GF-D8 (cell line): ENCODE data around the gene CELF1.

Experiments
- DNase-seq: peaks from one replicate; lab custom pipeline; 2025; lab: John Stamatoyannopoulos, UW

The CELF1 gene

DNA sequence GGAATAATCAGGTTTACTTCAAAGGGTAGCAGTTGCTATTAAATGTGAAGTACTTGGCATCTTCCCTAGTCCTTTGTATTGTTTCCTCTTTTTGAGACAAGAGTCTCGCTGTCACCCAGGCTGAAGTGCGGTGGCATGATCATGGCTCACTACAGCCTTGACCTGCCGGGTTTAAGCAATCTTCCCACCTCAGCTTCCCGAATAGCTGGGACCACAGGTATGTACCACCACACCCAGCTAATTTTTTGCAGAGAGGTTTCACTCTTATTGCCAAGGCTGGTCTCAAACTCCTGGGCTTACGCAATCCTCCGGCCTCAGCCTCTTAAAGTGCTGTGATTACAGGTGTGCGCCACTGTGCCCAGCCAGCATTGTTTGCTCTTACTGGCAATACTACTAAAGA is 67.8 kb downstream of the CELF1 start:
- DNase-seq: no peak

- no peak for DNase-seq
Observed at GRCh38 chr11:47483457-47483856, 69.5 kb downstream of the CELF1 start.

- DNase-seq: no peak
Observed at GRCh38 chr11:47480762-47481161, 72.2 kb downstream of the CELF1 start.

GRCh38 chr11:47478651-47479329 is 74.1 kb downstream of the CELF1 start:
- no peak for DNase-seq

DNA sequence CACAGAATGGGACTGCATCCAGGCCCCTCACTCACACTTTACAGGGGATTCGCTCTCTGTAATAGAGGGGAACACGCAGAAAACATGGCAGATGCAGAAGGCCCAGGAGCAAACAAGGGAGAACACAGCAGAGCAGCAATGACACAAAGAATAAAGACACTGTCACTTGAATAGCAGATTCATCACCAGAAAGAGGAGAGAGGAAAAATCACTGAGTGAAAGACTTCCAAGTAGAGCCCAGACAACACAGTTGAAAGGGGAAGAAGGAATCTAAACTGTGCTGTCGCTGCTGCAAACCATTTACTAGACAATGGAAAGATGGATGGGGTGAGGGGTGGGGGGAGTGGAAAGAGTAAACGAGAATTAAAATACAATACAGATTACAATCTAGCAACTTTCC is 75.2 kb downstream of the CELF1 start:
- DNase-seq: no peak

DNA sequence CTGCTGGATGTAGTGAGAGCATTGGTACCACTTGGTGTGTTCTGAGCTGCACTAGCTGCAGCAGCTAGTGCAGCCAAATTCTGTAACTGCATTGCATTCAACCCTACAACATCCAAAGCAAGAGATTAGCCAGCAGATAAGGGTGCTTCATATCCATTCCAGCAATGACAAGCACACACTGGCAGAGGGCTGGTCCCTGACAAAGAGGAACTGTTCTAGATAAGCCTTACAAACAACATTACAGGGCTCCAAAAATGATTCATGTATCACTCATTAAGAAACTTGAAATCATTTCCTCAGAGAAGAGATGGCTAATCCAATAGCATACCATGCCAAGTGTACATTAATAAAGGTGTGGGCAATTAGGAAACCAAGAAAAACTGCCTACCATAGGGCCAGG is 75.6 kb downstream of the CELF1 start:
- no peak for DNase-seq

DNA sequence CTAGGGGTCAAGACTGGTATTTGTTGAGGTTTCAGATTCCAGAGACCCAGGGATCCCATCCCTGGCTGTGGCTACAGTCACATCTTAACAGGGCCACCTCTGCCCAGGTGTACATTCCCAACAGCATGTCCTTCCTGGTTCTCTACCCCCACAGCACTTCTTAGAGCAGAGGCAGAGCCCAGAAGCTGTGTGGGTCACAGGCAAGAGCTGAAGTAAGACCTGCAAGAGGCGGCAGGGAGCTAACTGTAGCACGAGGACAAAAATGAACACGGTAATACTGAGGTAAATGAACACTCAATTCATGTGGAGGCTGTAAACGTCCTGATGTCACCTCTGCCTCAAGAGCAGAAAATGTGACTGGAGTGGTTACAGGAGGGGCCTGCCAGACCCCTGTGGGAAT is 82.3 kb downstream of the CELF1 start:
- no peak for DNase-seq

GRCh38 chr11:47469361-47470179 is 83.4 kb downstream of the CELF1 start:
- no peak for DNase-seq

- no peak for DNase-seq
Observed at GRCh38 chr11:47468598-47469214, 84.2 kb downstream of the CELF1 start.

GRCh38 chr11:47467357-47467756 is 85.6 kb downstream of the CELF1 start:
- no peak for DNase-seq

GRCh38 chr11:47466701-47467250 is 86.2 kb downstream of the CELF1 start:
- DNase-seq: no peak

GRCh38 chr11:47466201-47466600 is 86.7 kb downstream of the CELF1 start:
- DNase-seq: no peak

DNA sequence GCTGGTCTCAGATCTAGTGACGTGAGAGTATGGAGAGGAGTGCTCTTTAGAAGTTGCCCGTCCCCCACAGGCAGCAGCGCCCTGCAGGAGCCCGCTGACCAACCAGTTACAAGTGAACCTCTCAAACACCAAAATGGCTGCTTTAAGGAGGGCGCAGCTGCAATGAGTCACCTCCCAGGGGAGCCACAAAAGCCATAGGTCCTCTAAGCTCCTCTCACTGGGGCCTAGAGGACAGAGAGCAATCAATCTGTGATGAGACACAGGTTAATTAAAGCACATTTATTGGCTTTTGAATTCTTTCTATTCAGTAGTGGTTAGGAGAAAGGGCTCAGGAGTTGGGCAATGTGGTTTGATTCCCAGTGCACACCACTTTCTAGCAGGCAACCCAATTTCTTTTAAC is 88.4 kb downstream of the CELF1 start:
- no peak for DNase-seq

DNA sequence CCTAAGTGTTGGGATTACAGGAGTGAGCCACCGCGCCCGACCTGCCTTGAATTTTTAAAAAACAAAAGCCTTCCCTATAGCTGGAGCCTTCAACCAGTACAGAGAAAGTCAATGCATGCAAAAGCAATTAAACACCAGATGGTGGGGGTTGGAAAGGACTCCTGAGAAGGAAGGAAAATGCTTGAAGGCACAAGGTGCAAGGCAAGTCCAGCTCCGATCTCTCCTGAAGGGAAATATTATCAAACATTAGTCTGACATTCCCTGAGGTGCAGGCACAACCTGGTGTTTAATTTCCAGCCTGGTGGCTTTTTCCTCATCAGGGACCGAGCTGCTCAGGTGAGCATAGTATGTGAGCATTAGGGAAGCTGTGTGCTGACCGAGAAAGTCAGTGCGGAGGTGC is 91.1 kb downstream of the CELF1 start:
- no peak for DNase-seq

DNA sequence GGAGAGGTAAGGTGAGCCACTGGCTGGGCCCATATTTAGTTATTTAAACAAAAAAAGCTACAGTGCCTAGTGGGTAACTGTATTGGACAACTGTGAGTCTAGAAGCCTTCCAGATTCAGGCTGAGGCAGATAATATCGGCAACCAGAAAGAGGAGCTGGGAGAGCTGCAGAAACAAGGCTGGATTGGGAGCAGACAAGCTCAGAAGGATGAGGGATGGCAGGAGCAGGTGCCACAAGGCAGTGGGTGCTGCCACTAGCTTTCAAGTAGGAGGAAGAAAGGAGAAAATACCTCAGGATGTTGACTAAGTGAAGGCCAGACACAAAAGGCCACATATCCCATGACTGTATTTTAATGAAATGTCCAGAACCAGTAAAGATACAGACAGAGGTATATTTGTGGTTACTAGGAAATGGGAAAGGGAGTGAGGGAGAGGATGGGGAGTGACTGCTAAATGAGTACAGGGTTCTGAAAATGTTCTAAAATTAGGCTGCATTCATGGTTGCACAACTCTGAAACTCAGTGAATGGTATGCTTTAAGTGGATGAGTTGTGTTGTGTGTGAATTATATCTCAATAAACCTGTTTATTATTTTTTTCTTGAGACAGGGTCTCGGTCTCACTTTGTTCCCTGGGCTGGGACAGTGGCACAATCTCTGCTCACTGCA is 92.2 kb downstream of the CELF1 start:
- DNase-seq: no peak

DNA sequence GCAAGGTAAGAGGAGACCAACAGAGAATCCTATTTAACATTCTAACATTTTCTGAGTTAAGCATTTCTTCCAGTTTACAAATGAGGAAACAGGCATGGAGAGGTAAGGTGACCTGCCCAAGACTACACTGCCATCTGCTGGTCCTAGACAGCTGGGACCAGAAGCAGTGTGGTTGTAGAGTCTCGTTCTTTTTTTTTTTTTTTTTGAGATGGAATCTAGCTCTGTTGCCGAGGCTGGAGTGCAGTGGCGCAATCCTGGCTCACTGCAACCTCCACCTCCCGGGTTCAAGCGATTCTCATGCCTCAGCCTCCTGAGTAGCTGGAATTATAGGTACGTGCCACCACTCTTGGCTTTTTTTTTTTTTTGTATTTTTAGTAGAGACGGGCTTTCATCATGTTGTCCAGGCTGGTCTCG is 98.7 kb downstream of the CELF1 start:
- peak; percentile 54 for DNase-seq

GRCh38 chr11:47453365-47453764 is 99.6 kb downstream of the CELF1 start:
- no peak for DNase-seq

- DNase-seq: no peak
Observed at GRCh38 chr11:47451990-47452389, 100.9 kb downstream of the CELF1 start.

GRCh38 chr11:47451436-47451835 is 101.5 kb downstream of the CELF1 start:
- DNase-seq: no peak

DNA sequence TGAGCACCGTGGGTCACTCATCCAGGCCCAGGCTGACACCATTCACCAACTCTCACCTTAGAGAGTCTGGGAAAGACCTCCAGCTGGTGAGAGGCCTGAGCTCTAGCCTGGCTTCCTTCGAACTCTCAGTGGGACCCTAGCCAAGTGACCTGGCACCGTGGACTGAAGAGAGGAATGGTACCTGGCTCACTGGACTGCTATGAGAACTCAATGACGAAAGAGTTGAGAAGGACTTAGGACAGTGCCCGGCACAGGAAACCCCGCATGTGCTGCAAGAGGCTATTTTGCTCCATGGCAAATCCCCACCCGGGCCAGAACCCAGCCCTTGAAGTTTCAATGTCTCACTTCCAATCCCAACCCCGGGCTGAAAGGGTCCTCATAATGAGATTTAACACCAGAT is 103.4 kb downstream of the CELF1 start:
- DNase-seq: no peak

GRCh38 chr11:47448566-47449427 is 104.1 kb downstream of the CELF1 start, which contains the start of gene RAPSN:
Gene RAPSN (minus strand): TSS chr11:47449136. CDS start chr11:47448964, 172 bp downstream.
- no peak for DNase-seq
